Heart left ventricle (tissue), 13 donors: ENCODE results near the gene CEP170B.

Experiments used
- POLR2A ChIP-seq, 2 donors: fragments of 450-650 bp; IDR thresholded peaks; one replicate each; pipeline ENCODE4 v1.6.1; 2017; ENCODE audit warnings: antibody characterized with exemption in 2 of 2, mild to moderate bottlenecking in 2 of 2, moderate library complexity in 2 of 2
- TF ChIP-seq, protein P1 (sequence below), 12 donors: fragments of 200-600 bp; sonication (generic) in 4 of 12; IDR thresholded peaks; one replicate each; pipeline versions ENCODE4 v1.5.0 to v1.8.0; 2018 to 2022; ENCODE audit warnings: antibody characterized with exemption in 12 of 12, mild to moderate bottlenecking in 5 of 12
- donor health status: ischemic (EF 13 %, LVEDD 7.1; RV severe dilation, severe dysfunction).
- donor health status: DM: no; HTN: yes; CAD: no.
- donor health status: DM: no; HTN: no; CAD: no.
- donor health status: ischemic (EF 25% LVEDD 6.9; RV normal size, moderate dysfunction).
- donor health status: ischemic (EF 25% LVEDD 5.7; RV mildly dilated, moderate dysfunction).
- donor health status: ischemic (EF 35%, LVEDD 5.7; RV mildly dilated, moderate dysfunction).
- donor health status: nonischemic (EF 11% LVEDD 7.7; RV severe dilation, severe dysfunction).
- donor health status: DM: yes; HTN: yes; CAD: no.
- donor health status: PGD.
- donor health status: ischemic (EF 29% LVEDD 5.4; RV normal size, mild dysfunction).
- donor health status: nonischemic (EF 23%, LVEDD 6.1; RV moderate dilation, normal function).

DNA sequence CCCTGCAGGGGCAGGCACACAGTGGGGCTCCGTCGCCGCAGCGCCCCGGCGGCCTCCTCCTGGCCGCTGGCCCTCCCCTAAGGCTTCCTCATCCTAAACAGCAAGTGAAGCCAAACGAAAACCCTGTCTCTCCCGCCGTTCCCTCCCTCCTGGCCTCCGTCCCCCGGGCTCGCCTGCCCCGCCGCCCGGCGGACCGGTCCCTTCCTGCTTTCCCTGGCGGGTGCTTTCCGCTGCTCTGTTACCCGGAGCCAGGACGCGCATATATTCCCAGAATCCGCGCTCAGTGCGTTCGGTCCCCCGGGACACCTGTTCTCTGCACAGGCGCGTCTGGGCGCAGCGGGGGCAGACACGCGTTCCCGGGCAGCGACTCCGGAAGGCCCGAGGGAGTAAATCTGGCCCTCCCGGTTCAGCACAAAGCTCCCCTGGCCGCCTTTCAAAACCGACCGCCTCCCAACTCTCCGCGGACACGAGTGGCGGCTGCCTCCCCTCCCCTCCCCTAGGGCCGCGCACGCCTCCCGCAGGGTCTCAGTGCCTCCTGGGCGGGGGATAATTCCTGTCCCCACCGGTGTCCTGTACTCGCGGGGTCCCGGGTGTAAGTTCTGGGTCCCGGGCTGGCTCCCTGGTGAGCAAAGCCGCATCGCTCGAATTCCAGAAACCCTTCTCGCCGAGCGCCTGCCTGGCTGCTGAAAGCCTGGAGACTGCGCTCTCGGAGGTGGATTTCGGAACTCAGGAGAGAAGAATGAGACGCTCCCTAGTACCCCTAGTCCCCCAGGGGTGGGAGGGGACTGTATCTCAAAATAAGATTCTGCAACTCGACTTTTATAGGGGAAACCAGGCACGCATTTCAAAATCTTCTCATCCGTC lies 21.4 kb upstream of the CEP170B start:
- TF ChIP-seq, protein P1, sequence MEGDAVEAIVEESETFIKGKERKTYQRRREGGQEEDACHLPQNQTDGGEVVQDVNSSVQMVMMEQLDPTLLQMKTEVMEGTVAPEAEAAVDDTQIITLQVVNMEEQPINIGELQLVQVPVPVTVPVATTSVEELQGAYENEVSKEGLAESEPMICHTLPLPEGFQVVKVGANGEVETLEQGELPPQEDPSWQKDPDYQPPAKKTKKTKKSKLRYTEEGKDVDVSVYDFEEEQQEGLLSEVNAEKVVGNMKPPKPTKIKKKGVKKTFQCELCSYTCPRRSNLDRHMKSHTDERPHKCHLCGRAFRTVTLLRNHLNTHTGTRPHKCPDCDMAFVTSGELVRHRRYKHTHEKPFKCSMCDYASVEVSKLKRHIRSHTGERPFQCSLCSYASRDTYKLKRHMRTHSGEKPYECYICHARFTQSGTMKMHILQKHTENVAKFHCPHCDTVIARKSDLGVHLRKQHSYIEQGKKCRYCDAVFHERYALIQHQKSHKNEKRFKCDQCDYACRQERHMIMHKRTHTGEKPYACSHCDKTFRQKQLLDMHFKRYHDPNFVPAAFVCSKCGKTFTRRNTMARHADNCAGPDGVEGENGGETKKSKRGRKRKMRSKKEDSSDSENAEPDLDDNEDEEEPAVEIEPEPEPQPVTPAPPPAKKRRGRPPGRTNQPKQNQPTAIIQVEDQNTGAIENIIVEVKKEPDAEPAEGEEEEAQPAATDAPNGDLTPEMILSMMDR (IDR thresholded peaks at IDR 0.05), result no peak
- TF ChIP-seq POLR2A (IDR thresholded peaks at IDR 0.05), result no peak
